Kidney (tissue), 14 donors: ENCODE data around the gene ZMYND19. TPM values are rescaled to one million over a fixed set of nuclear protein-coding genes. Genes with fewer than 3 reads are reported as not detected.
A peak's percentile ranks its signal among the peaks of the same experiment; 100 is the strongest.

Experiments
- DNase-seq, 5 donors: peaks; one replicate each; pipeline ENCODE4 v3.0.0-alpha.2; 2013 to 2020
- FAIRE-seq: peaks from 2 replicates; lab custom pipeline; 2012; peaks lifted over from hg19 to GRCh38; lab: Jason Lieb, UNC
- H3K27ac ChIP-seq, 2 donors: one replicate each; pipeline ENCODE4 v1.7.0; 2013; ENCODE audit warnings: low read depth in 2 of 2, low read length in 2 of 2, inconsistent platforms in 1 of 2
- H3K27me3 ChIP-seq: one replicate; pipeline ENCODE4 v1.7.1; 2013; ENCODE audit warnings: low read length, inconsistent platforms; ENCODE audit not compliant: control insufficient read depth, insufficient read depth
- H3K36me3 ChIP-seq, 3 donors: one replicate each; pipeline versions ENCODE4 v1.7.0 to v1.7.1; 2013; ENCODE audit warnings: low read length in 3 of 3, control low read depth in 1 of 3, inconsistent platforms in 1 of 3; ENCODE audit not compliant: insufficient read depth in 3 of 3, control insufficient read depth in 2 of 3
- H3K4me1 ChIP-seq, 3 donors: one replicate each; pipeline versions ENCODE4 v1.7.0 to v1.7.1; 2013; ENCODE audit warnings: low read length in 3 of 3, inconsistent platforms in 1 of 3, low read depth in 1 of 3; ENCODE audit not compliant: control insufficient read depth in 2 of 3, insufficient read depth in 2 of 3
- H3K4me3 ChIP-seq, 3 donors: one replicate each; pipeline versions ENCODE4 v1.7.0 to v1.8.1; 2013; ENCODE audit warnings: low read length in 3 of 3, control low read depth in 1 of 3, inconsistent platforms in 1 of 3
- H3K9ac ChIP-seq, 3 donors: one replicate each; pipeline versions ENCODE4 v1.7.0 to v1.7.1; 2013; ENCODE audit warnings: low read length in 3 of 3, control low read depth in 1 of 3, inconsistent platforms in 1 of 3
- H3K9me3 ChIP-seq, 3 donors: one replicate each; pipeline versions ENCODE4 v1.7.0 to v1.7.1; 2013; ENCODE audit warnings: low read length in 3 of 3, control low read depth in 1 of 3, inconsistent platforms in 1 of 3; ENCODE audit not compliant: control insufficient read depth in 2 of 3, insufficient read depth in 1 of 3
- CTCF ChIP-seq: IDR thresholded peaks from 3 replicates; pipeline ENCODE4 v1.5.1; 2012; ENCODE audit warnings: mild to moderate bottlenecking, moderate library complexity, borderline replicate concordance; ENCODE audit not compliant: insufficient read depth; ENCODE audit errors: extremely low read depth
- intact Hi-C: fragments of 100-400 bp; cut with DNase I; formaldehyde crosslinking; loops from one replicate; pipeline ENCODE4 v1.11.1; 2022
- polyA plus RNA-seq: library from polyadenylated mRNA; stranded (reverse); fragments of 350-450 nt; fragmentation: Illumina TruSeq; extraction: RNeasy Lipid Tissue Mini Kit (QIAGEN cat#74804); gene quantifications from one replicate; pipeline ENCODE4 v1.2.3, GENCODE V29; 2014; ENCODE audit warnings: low read depth, low replicate concordance; ENCODE audit not compliant: insufficient read depth
- total RNA-seq: library from RNA; stranded (reverse); fragmentation: NEBNext Ultra II Directional; extraction: Animal tissue kit (Norgen Biotek cat#: 25700); gene quantifications from one replicate; pipeline ENCODE4 v1.2.1, GENCODE V29; 2021
- donor health status: control.
- donor health status: control.
- donor health status: control.
- donor health status: control.
- donor health status: control.
- donor health status: DM: yes; HTN: yes; CAD: no.
- donor health status: Normal renal cell carcinoma (clear cell type).

ZMYND19 gene
- total and polyA plus RNA-seq, 2 donors from 2014 or later = 13.5 to 19.1 TPM

- Histone ChIP-seq H3K4me1 (peaks cover 0 to 16% (median 13%) of the 10 kb centered on the region in 3 donors), H3K9ac (peak overlapping the region in 2 of 3 donors; percentile 41 to 58), H3K36me3 (no peaks in the 10 kb centered on the region), H3K27ac (peak overlapping the region in 1 of 2 donors; percentile 71), H3K27me3 (no peaks in the 10 kb centered on the region), H3K9me3 (no peaks in the 10 kb centered on the region), H3K4me3 (peak overlapping the region in 2 of 3 donors; percentile 61 to 63)
- no peak for TF ChIP-seq CTCF
- FAIRE-seq = no peak
- intact Hi-C loops = no loop called here
- peak in 4 of 5 donors; percentile 22 to 84 (median 66) for DNase-seq
Measured at GRCh38 chr9:137606005-137606621, 15.8 kb upstream of the ZMYND19 start.

- H3K27ac ChIP-seq = peak within 1 kb of the TSS; percentile 65 to 71
- no peaks in the 10 kb centered on the region for H3K9me3 ChIP-seq
- FAIRE-seq (no peak), DNase-seq (peak; percentile 95 to 99 (median 98))
- H3K36me3 ChIP-seq = no peaks in the 10 kb centered on the region
- no peak for TF ChIP-seq CTCF
- peak within 1 kb of the TSS; percentile 26 to 63 (median 61) for H3K4me3 ChIP-seq
- no peaks in the 10 kb centered on the region for H3K27me3 ChIP-seq
- intact Hi-C loops = no loop called here
- H3K4me1 ChIP-seq = peaks cover 0 to 16% (median 13%) of the 10 kb centered on the region in 3 donors
- H3K9ac ChIP-seq = peak within 1 kb of the TSS in 2 of 3 donors; percentile 41 to 58
Measured at GRCh38 chr9:137605121-137606004, 15.1 kb upstream of the ZMYND19 start, which contains the start of gene ARRDC1. Gene ARRDC1 (plus strand): TSS chr9:137605686. CDS start chr9:137605718, 32 bp downstream.

DNA sequence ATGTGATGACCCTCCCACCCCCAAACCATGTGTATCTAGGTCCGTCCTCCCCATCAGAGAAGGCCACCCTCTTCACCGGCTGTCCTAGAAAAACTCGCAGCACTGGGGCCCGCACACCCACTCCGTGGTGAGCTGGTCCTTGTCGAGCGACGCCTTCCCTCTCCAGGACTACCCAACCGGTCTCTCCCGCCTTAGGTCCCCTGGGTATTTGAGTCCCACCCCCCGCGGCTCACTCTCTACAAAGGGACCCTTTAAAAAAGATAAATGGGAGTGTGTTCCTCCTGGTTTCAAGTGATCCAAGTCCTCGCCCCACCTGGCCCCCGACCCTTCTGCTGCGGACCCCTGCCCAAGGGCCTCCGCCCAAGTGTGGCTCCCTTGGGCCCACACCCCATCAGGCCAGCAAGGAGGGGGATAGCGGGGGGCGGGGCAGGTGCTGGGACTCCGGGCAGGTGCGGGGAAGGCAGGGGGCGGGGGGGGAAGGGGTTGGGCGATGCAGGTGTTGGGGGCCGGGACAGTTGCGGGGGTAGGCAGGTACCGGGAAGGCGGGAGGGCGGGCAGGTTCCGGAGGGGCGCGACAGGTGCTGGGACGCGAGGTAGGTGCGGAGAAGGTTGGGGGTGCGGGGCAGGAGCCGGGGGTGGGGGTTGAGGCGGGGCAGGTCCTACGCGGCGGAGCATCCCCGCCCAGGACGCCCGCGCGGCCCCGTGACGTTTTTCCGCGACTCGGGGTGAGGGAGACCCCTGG lies 14.2 kb upstream of the ZMYND19 start:
- FAIRE-seq = no peak
- intact Hi-C loops = no loop called here
- peak in 2 of 5 donors; percentile 17 to 54 for DNase-seq

More for the DNA sequence above, 14.2 kb upstream of the ZMYND19 start:
- H3K9ac ChIP-seq = no peak overlapping the region
- no peak overlapping the region for H3K4me3 ChIP-seq
- H3K36me3 ChIP-seq = no peaks in the 10 kb centered on the region
- H3K4me1 ChIP-seq = peaks cover 0 to 16% (median 13%) of the 10 kb centered on the region in 3 donors
- H3K27ac ChIP-seq = no peak overlapping the region
- H3K27me3 ChIP-seq = no peaks in the 10 kb centered on the region
- TF ChIP-seq CTCF = no peak
- H3K9me3 ChIP-seq = no peaks in the 10 kb centered on the region
